Measurements from ENCODE around the gene OGFOD3. TPM values are rescaled to one million over a fixed set of nuclear protein-coding genes. Genes with fewer than 3 reads are reported as not detected.

The OGFOD3 gene
- total RNA-seq, 1 experiment from 2014 or later: 53.6 TPM

- no TSS peak for BruUV-seq (replicated peaks)
- DNase-seq (ENCODE audit: low read depth, low spot score) (no peak), ATAC-seq (no peak)
- Histone ChIP-seq H3K4me2 (ENCODE audit: low read length) (no peak overlapping the region), H3K9me3 (ENCODE audit: control insufficient read depth in 1 of 2, insufficient read depth in 1 of 2, low read depth in 1 of 2, low read length in 2 of 2) (no peaks in the 10 kb centered on the region), H3K36me3 (ENCODE audit: control insufficient read depth in 1 of 2, insufficient read depth in 2 of 2, low read length in 2 of 2) (no peaks in the 10 kb centered on the region), H4K20me1 (ENCODE audit: insufficient read depth) (no peaks in the 10 kb centered on the region), H3K9ac (ENCODE audit: low read length) (no peak overlapping the region), H3K9me2 (ENCODE audit: insufficient read depth) (no peaks in the 10 kb centered on the region), H3K4me3 (replicated peaks in 1 of 2; ENCODE audit: low read depth in 1 of 2, low read length in 2 of 2) (no peak overlapping the region), H3K79me2 (ENCODE audit: insufficient read depth, low read length) (no peaks in the 10 kb centered on the region), H3K27ac (ENCODE audit: low read depth, low read length) (no peak overlapping the region), H3K27me3 (ENCODE audit: insufficient read depth, low read length) (no peaks in the 10 kb centered on the region), H2AFZ (ENCODE audit: low read depth, low read length, poor library complexity, severe bottlenecking) (no peak overlapping the region), H3K4me1 (ENCODE audit: control insufficient read depth in 1 of 2, insufficient read depth in 2 of 2, low read length in 2 of 2) (no peaks in the 10 kb centered on the region)
- ChIA-PET CTCF (interaction anchor here (0.6 kb wide), 1 partner anchor 39 kb away, joined by 3 read pairs; no protein-coding TSS in a partner anchor), RAD21 (ENCODE audit: low non-redundant PET in 1 of 2, low total read pairs in 2 of 2, uncharacterized antibody in 2 of 2, unreplicated experiment in 2 of 2) (no interaction called here), POLR2A (no interaction called here)
- TF ChIP-seq ZBTB33 (IDR thresholded peaks at IDR 0.05; ENCODE audit: extremely low read depth, insufficient replicate concordance, low read length) (no peak), CEBPB (IDR thresholded peaks at IDR 0.05; ENCODE audit: low read depth) (no peak), JUND (IDR thresholded peaks at IDR 0.05) (no peak), SIN3A (IDR thresholded peaks at IDR 0.05; ENCODE audit: low read depth) (no peak), YY1 (IDR thresholded peaks at IDR 0.05; ENCODE audit: extremely low read depth, insufficient replicate concordance, low read depth, low read length) (no peak), ATF3 (IDR thresholded peaks at IDR 0.05) (no peak), FOSL1 (IDR thresholded peaks at IDR 0.05; ENCODE audit: low read depth) (no peak), EGR1 (IDR thresholded peaks at IDR 0.05; ENCODE audit: low read depth) (no peak), ZNF274 (IDR thresholded peaks at IDR 0.05; ENCODE audit: low read depth, low read length) (no peak), POLR2A (IDR thresholded peaks at IDR 0.05; ENCODE audit: borderline replicate concordance, extremely low read depth, insufficient read depth, insufficient read length) (no peak), RAD21 (IDR thresholded peaks at IDR 0.05; ENCODE audit: low read depth) (no peak), SRF (IDR thresholded peaks at IDR 0.05; ENCODE audit: low read depth) (no peak), CBX3 (IDR thresholded peaks at IDR 0.05; ENCODE audit: low read depth) (no peak), EZH2phosphoT487 (IDR thresholded peaks at IDR 0.05; ENCODE audit: borderline replicate concordance) (no peak), ELF1 (IDR thresholded peaks at IDR 0.05; ENCODE audit: borderline replicate concordance, low read depth) (no peak)
- intact Hi-C loops (cut with micrococcal nuclease): no loop called here
Measured at GRCh38 chr17:82428546-82428945, 10.2 kb upstream of the OGFOD3 start.

Measured in HCT116 (cell line).